ENCODE results near the gene RARA.
A peak's percentile ranks its signal among the peaks of the same experiment; 100 is the strongest.

RARA gene
- 78.4 to 198 (median 83.5) reads per million in 4 experiments for total RNA-seq

DNA sequence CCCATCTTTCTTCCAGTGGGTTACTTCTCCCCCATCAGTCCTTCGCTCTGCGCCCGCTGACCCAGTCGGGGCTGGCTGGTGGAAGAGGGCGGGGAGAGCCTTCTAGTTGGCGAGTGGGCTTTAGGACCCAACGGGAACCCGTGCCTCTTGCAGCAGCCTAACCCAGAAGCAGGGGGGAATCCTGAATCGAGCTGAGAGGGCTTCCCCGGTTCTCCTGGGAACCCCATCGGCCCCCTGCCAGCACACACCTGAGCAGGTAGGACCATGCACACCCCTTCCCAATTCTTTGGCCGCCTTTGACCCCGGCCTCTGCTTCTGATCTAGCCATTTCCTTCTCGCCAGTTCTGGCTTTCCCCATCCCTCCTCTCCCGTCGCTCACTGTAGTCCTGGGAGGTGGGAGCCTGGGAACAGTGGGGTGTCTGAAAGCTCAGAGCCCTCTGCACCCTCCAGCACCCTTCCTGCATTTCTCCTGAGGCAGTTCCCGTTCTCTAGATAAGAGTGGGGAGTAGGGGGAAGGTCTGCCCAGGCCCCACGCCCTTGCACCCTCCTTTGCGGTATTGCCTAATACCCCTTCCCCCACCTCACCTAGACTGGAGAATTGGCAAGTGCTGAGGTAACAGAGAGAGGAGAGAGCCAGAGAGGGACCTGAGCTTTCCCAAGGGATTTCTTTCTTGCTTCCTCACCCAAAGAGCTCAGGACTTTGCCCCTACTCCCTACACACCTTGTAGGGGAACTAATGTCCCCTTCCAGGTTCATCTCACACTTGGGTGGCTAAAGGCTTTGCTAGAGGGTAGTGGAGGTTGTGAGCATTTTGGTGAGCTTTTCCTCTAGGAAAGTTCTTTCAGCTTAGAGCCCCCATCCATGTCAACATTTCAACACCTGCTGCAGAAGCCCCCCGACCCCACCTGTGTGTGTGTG is at the start of gene RARA:
Gene RARA, plus strand, starts transcription at position 150 of the 918 bp plus-strand sequence. CDS start 22,039 bp downstream, outside the sequence.
- DNase-seq: no peak

DNA sequence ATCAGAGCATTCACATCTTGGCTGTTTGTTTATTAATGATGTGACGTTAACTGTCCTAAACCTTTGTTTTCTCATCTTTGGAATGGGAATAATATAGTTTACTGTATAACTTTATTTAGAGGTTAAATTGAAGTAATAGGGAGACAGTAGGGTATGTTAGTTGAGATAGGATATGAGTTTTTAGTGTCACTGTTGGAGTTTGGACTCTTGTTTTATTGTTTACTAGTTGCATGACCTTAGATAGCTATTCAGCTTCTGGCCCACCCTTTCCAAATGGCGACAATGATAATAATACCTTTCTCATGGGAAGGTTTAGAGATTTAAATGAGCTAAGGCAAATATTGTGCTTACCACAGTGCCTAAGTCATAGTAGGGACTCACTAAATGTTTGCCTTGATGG is 49.5 kb upstream of the RARA start:
- DNase-seq: no peak

DNA sequence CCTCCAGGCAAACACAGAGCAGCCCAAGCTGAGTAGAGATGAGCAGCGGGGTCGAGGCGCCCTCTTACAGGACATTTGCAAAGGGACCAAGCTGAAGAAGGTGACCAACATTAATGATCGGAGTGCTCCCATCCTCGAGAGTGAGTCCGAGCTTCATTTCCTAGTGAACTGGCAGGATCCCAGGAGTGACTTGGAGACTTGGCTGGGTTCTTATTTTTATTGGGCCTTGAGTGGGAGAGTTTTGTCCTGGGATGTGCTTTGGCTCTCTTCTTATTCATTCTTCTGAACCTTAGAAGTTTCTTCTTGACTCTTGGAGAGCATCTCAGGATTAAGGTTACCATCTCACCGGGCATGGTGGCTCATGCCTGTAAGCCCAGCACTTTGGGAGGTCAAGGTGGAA is 48.5 kb upstream of the RARA start:
- DNase-seq: no peak

DNA sequence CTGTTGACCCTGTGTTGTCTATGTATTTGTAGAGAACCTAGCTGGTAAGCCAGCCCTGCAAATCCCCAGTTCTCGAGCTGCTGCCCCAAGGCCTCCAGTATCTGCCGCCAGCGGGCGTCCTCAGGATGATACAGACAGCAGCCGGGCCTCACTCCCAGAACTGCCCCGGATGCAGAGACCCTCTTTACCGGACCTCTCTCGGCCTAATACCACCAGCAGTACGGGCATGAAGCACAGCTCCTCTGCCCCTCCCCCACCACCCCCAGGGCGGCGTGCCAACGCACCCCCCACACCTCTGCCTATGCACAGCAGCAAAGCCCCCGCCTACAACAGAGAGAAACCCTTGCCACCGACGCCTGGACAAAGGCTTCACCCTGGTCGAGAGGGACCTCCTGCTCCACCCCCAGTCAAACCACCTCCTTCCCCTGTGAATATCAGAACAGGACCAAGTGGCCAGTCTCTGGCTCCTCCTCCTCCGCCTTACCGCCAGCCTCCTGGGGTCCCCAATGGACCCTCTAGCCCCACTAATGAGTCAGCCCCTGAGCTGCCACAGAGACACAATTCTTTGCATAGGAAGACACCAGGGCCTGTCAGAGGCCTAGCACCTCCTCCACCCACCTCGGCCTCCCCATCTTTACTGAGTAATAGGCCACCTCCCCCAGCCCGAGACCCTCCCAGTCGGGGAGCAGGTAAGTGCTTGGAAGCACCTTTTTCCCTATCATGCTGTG is 44.4 kb upstream of the RARA start:
- DNase-seq: no peak

DNA sequence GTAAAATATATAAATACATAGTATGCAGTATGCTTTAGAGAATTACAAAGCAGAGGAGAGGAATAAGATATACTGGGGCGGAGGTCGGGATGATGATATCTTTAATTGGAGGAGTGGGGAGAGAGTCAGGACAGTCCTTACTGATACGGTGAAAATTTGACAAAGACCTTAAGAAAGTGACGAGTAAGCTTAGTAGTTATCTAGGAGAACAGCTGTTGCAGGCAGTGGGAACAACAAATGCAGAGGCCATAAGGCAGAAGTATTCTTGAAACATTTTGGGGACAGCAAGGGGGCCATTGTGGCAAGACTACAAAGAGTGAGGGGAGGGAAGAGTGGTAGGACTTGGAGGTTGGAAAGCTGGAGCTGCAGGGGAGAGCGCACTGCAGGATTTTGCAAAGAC is 43.6 kb upstream of the RARA start:
- no peak for DNase-seq

DNA sequence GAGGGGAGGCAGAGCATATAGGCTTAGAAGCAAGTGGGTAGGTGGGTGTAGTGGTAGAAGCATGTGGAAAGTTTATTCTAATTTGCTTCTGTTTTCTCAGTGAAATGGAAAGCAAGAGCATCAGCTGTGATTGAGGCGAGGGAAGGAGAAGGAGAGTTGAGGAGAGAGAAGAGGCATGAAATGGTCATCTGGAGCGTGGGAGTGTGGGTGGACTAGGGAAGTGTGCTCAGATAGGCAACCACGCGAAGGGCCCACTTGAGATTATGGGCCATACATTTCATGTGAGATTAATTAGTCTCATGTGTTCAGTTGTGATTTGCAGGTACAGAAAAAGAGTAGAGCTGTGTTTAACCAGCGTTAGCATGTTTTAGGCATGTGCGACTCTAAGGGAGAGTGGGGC is 42.1 kb upstream of the RARA start:
- no peak for DNase-seq

DNA sequence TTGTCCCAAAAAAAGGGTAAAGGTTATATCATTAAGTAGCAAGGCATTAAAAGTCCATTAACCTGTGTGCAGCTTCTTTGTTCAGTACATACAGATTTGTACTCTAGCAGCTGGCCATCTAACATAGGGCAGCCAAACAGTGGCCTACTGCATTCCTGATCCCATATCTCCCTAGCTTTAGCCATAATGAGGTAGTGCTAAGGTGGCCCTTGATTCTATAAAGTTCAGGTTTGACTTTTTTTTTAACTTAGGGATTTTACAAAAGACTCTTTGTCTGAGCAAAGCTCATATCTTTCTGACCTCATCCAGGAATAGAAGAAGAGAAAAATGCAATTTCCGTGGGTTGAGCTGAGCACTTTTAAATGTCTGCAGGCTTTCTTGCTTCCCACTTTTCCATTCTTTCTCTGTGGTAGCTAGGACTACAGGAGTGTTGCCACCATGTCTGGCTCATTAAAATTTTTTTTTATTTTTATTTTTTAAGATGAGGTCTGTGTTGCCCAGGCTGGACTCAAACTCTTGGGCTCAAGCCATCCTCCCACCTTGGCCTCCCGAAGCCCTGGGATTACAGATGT is 40.8 kb upstream of the RARA start:
- DNase-seq: no peak

DNA sequence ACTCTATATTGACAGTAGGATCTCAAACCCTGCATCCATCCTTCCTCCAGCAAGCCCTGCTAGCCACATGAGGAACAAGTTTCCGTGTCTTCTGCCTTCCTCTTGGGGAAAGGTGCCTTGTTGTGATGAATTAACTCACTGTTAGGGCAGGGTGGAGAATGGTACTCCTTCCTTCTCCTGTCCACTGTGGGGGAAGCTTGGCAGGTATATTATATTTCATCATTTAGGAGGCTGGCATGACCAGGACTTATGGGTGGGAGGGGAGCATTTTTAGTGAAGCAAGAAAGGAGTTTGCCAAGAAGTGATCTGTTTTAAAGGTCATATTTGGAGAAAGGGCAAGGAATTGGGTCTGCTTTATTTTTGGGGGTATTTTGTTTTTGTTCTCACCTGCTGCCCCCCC is 30.6 kb upstream of the RARA start:
- DNase-seq: no peak

DNA sequence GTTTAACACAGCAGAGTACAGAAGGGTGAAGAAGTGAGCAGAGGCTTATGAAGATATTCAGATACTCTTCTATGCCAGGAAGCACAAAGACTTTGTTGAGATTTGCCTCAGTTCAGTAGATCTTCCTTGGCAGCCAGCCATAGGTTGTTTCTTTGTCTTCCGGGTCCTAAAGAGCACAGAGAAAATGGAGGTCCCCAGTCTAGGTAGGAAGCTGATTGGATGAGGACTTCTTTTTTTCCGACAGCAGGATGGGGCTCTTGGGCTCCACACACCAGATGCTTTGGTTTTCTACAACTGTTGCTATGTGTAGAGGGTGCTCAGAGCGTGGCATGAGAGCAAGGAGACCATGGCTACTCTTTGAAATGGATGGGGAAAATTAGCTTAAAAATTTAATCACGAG is 29.6 kb upstream of the RARA start:
- DNase-seq: no peak

DNA sequence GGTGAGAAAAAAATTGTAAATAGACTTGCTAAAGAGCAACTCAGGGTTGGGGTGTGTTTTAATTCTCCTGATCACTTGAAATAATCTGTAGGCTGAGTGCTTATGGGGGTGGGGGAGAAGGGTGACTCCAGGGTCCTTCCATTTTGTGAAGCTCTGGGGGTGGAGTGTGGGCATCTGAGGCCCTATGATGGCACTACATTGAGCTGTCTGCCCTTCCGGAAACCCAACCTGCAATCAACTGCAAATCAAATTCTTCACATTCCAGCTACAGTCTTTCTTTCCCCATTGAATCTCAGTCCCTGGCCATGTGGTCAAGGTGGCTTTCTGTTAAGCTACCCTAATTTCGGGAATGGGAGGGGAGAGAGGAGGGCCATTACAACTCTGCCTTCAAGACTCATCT is 27.3 kb upstream of the RARA start:
- DNase-seq: no peak

DNA sequence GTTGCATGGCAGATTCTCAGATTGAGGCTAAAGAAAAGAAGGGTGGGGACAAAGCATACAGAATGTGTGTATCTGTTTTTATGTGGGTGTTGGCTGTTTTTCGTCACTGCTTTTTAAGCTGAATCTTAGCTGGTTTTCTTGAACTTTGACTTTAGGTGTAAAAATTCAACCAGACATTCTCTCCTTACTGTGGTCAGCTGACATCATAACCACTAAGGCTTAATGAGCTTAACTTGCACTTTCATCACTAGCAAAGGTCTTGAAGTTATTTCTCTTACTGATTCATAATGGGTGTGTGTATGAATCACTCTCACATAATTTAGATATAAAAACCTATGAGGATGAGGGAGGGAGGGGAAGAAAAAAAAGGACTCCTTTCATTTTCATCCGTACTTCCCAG is 25.3 kb upstream of the RARA start:
- DNase-seq: no peak

DNA sequence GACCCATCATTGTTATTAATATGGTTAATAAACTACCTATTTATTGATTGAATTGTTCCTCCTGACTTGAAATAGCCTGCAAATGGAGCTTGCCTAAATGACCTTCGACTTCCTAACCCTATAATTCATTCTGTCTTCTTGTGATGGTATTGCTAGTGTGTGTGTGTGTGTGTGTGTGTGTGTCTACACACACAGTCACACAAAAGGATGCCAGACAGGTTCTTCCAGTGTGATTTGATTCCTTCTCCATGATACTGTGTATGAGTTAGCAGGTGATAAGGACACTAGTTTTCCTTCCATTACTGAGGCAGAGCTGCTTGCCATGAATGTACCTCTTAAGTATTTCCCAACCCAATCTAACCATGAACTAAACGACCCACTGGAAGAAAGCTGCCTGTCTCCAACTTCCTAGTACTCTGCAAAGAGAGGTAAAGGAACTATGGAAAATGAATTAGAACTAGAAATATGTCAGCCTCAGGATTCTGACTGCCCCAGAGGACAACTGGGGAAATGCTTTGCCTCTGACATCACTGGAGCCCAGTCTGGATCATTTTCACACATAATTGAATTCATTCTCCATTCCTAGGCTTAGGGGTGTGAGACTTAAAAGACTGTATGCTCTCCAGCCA is 24.8 kb upstream of the RARA start:
- DNase-seq: no peak

DNA sequence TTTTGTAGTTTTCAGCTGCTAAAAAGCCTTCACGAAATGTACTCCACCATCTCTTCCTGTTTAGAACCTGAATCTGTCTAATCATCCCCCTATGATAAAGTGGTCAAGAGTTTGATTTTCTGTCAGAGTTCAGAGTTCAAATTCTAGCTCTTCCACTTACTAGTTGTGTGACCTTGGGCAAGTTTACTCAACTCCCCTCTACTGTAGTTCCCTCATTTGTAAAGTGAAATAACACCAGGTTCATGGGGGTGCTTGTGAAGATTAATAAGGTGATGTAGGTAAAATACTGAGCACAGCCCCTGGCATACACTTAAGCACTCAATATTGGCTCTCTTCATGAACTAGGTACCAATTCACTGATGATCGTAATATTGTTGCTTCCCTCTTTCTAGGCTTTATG is 22.5 kb upstream of the RARA start:
- no peak for DNase-seq

DNA sequence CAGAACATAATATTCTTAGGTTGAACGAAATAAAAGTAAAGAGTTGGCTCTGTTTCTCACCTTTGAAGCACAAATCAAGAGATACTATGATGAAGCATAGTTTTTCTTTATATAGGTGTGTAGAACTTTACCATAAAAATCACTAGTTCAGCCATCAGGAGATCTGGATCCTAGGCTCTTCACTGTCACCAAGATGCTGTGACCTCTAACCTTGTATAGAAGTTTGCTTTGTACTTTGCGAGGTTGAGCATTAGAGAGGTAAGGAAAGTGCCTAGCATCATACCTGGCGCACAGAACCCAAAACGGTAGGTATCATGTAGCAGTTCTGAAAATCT is 21.9 kb upstream of the RARA start:
- no peak for DNase-seq

DNA sequence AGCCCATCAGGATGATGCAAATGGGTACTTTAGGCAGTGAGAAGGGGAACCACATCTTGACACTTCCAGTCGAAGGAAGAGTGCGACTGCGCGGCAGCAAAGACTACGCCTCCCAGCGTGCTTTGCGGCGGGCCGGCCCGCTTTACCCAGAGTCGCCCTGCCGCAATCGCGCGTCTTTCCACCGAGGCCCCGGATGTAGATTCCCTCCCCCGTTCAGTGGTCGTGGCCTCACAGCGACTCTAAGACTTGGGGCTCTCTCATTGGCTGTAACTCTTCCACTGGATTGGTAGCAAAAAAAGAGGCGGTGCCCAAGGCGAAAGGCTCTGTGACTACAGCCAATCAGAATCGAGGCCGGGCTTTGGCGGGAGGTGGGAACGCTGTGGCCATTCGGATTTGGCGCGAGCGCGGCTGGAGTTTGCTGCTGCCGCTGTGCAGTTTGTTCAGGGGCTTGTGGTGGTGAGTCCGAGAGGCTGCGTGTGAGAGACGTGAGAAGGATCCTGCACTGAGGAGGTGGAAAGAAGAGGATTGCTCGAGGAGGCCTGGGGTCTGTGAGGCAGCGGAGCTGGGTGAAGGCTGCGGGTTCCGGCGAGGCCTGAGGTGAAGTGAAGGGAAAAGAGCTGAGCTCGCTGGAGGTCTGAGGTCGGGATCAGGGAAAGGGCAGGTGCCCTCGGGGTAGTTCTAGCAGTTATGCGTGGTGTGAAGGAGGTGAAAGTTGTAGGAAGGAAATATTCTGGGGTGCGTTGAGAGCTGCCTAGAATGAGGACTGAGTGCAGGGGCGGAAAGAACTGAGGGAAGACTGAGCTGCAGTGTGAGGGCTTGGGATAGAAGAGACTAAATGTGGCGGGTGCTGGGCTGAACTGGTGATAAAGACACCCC is 21.2 kb upstream of the RARA start, which contains the start of gene CDC6:
Gene CDC6, plus strand, starts transcription at position 386 of the 876 bp plus-strand sequence. CDS start 1,542 bp downstream, outside the sequence.
- DNase-seq: peak; percentile 97

DNA sequence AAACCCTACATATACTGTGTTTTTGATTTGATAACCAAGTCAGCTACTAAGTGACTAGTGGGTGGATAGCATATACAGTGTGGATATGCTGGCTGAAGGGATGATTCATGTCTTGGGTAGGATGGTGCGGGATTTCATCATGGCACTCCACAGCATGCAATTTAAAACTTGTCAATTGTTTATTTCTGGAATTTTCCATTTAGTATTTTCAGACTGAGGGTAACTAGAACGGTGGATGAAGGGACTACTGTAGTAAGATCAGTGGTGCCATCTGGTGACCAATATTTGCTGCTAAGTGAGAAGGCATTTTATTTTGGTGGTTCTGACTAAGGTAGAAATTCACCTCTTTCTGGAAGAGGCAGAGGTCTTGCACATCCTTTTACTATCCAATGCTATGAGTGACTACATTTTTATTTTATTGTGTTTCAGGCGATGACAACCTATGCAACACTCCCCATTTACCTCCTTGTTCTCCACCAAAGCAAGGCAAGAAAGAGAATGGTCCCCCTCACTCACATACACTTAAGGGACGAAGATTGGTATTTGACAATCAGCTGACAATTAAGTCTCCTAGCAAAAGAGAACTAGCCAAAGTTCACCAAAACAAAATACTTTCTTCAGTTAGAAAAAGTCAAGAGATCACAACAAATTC is 18.2 kb upstream of the RARA start:
- DNase-seq: no peak

DNA sequence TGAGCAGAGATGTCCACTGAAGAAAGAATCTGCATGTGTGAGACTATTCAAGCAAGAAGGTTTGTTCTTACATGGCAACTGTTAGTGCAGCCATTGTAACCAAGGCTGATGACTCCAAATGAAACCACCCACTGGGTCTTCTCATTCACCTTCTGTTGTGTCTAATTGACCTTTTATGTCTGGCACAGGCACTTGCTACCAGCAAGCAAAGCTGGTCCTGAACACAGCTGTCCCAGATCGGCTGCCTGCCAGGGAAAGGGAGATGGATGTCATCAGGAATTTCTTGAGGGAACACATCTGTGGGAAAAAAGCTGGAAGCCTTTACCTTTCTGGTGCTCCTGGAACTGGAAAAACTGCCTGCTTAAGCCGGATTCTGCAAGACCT is 17.7 kb upstream of the RARA start:
- no peak for DNase-seq

DNA sequence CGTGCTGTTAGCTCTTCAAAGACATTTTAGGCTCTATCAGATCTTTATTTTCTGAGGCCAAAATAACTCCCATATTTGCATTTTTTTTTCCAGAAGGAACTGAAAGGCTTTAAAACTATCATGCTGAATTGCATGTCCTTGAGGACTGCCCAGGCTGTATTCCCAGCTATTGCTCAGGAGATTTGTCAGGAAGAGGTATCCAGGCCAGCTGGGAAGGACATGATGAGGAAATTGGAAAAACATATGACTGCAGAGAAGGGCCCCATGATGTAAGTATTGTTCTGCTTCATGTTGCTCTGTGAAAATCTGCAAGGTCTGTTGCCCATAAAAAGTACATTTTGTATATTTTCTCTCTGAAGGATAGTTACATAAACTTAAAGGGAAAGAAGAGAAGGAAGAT is 15.6 kb upstream of the RARA start:
- no peak for DNase-seq

DNA sequence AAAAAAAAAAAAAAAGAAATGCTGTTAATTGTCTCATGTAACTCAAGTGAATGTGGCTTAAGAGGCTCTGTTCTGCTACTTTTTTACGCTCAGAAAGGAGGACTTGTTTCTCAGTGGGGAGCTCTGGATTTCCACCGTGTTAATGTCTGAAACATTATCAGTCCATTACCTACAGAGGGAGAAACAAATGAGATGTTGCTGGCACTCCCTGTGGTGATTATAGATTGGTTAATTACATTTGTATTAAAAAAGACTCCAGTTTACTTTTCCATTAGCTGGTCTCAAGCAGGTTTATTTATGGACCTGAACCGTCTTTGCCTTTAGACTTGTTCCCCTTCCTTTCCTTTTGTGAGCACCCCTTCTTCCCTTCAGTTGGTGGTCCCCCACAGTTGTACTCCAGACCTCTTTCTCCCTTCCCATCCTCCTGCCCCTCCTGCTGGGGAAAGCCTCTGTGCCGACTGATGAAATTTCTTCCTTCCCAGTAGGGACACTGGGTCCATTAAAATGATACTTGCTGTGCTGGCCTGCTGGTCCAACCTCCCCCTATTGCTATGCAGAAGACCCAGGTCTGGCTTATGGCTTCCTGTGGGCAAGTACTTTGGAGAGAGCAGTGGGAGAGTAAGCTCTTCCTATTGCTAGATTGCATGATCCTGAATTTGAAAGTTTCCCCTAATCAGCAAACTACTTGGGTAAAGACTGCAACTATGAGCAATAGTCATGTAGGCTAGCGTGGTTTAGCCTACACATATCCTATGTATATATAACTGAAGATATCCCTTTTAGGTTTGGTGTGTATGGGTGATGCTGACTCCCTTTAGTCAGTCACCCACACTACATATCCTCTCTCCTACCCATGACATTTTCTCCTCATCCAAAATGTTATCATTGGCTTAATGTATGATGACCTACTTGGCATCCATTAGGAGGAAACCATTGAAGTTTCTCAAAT is 13.2 kb upstream of the RARA start:
- DNase-seq: no peak

DNA sequence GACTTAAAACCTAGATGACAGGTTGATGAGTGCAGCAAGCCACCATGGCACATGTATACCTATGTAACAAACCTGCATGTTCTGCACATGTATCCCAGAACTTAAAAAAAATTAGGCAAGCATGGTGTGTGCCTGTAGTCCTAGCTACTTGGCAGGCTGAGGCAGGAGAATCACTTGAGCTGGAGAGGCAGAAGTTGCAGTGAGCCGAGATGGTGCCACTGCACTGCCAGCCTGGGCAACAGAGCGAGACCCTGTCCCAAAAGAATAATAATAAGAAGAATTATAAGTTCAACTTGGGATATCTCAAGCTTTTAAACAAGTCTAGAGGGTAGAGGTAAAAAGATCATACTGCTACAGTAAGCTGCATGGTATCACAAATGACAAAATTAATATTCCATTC is 11.5 kb upstream of the RARA start:
- DNase-seq: no peak

DNA sequence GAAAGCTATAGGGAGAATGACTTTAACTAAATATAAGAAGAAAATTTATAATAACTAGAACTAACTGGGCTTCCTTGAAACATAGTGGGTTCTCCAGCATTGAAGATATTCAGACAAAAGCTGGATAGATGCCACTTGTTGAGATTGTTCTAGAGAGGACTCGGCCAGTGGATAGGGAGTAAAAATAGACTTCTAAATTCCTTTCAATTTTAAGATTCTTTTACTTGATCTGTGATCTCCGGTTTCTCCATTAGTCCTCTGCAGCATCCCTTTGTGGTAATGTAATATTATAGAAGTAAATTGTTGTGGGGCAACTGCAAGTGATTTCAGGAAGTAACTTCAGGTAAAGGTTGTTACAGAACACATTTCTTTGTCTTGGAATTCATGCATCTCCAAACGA is 10.3 kb upstream of the RARA start:
- no peak for DNase-seq
